Astrocyte of the cerebellum (primary cell): ENCODE results near the gene KCNMB2.

ENCODE experiments used
- DNase-seq: peaks from one replicate; pipeline ENCODE4 v3.0.0-alpha.2; 2011; ENCODE audit warnings: low read depth
- H3K4me3 ChIP-seq: 2 replicates; pipeline ENCODE4 v1.5.1; 2011; ENCODE audit warnings: mild to moderate bottlenecking, low read depth, low read length, moderate library complexity
- CTCF ChIP-seq: IDR thresholded peaks from 2 replicates; pipeline ENCODE4 v1.5.1; 2012; ENCODE audit warnings: low read length, low read depth, moderate library complexity, mild to moderate bottlenecking; ENCODE audit errors: missing control alignments
- in situ Hi-C: cut with HindIII; loops from 2 replicates; pipeline ENCODE4 v1.10.0; 2017; ENCODE audit warnings: low sequenced_read_pairs

KCNMB2 gene

GRCh38 chr3:178665747-178666146, 129.5 kb downstream of the KCNMB2 start:
- in situ Hi-C loops = no loop called here
- H3K4me3 ChIP-seq = no peak overlapping the region
- no peak for TF ChIP-seq CTCF
- no peak for DNase-seq

- H3K4me3 ChIP-seq = no peak overlapping the region
- in situ Hi-C loops = no loop called here
- TF ChIP-seq CTCF = no peak
- no peak for DNase-seq
Observed at GRCh38 chr3:178669022-178669601, 132.9 kb downstream of the KCNMB2 start.

- in situ Hi-C loops = no loop called here
- TF ChIP-seq CTCF = no peak
- no peak for DNase-seq
- H3K4me3 ChIP-seq = no peak overlapping the region
Observed at GRCh38 chr3:178669758-178670157, 133.5 kb downstream of the KCNMB2 start.

- H3K4me3 ChIP-seq = no peak overlapping the region
- TF ChIP-seq CTCF = no peak
- in situ Hi-C loops = no loop called here
- no peak for DNase-seq
Observed at GRCh38 chr3:178671377-178671776, 135.1 kb downstream of the KCNMB2 start.

GRCh38 chr3:178671791-178672190, 135.6 kb downstream of the KCNMB2 start:
- H3K4me3 ChIP-seq = no peak overlapping the region
- in situ Hi-C loops = no loop called here
- peak; percentile 46 for DNase-seq
- TF ChIP-seq CTCF = no peak

- no peak for DNase-seq
Observed at GRCh38 chr3:178672275-178672674, 136.0 kb downstream of the KCNMB2 start.

More at GRCh38 chr3:178672275-178672674, 136.0 kb downstream of the KCNMB2 start:
- in situ Hi-C loops = no loop called here
- TF ChIP-seq CTCF = no peak
- H3K4me3 ChIP-seq = no peak overlapping the region
